Measurements from ENCODE around the gene SCGB1D2.

SCGB1D2 gene

GRCh38 chr11:62217191-62217748 is 24.8 kb upstream of the SCGB1D2 start:
- H3K4me1 ChIP-seq (ENCODE audit: control insufficient read depth, insufficient read depth, low read length, unreplicated experiment): no peaks in the 10 kb centered on the region
- no peak overlapping the region for H3K27ac ChIP-seq (ENCODE audit: low read depth, low read length)
- H3K27me3 ChIP-seq (ENCODE audit: insufficient read depth, low read length): peaks cover 21% of the 10 kb centered on the region
- H3K36me3 ChIP-seq (ENCODE audit: insufficient read depth, low read length): no peaks in the 10 kb centered on the region
- no peak overlapping the region for H2AFZ ChIP-seq (ENCODE audit: low read length, unreplicated experiment)
- H3K4me3 ChIP-seq (ENCODE audit: low read depth, low read length): no peak overlapping the region
- no peaks in the 10 kb centered on the region for H3K79me2 ChIP-seq (ENCODE audit: control insufficient read depth, insufficient read depth, low read length, unreplicated experiment)

- no peaks in the 10 kb centered on the region for H3K4me1 ChIP-seq (ENCODE audit: control insufficient read depth, insufficient read depth, low read length, unreplicated experiment)
- no peaks in the 10 kb centered on the region for H3K79me2 ChIP-seq (ENCODE audit: control insufficient read depth, insufficient read depth, low read length, unreplicated experiment)
- no peak overlapping the region for H2AFZ ChIP-seq (ENCODE audit: low read length, unreplicated experiment)
- H3K36me3 ChIP-seq (ENCODE audit: insufficient read depth, low read length): no peaks in the 10 kb centered on the region
- peaks cover 27% of the 10 kb centered on the region for H3K27me3 ChIP-seq (ENCODE audit: insufficient read depth, low read length)
- no peak overlapping the region for H3K4me3 ChIP-seq (ENCODE audit: low read depth, low read length)
- H3K27ac ChIP-seq (ENCODE audit: low read depth, low read length): no peak overlapping the region
Observed at GRCh38 chr11:62221498-62221897, 20.5 kb upstream of the SCGB1D2 start.

- Histone ChIP-seq H2AFZ (ENCODE audit: low read length, unreplicated experiment) (no peak overlapping the region), H3K36me3 (ENCODE audit: insufficient read depth, low read length) (no peaks in the 10 kb centered on the region), H3K27ac (ENCODE audit: low read depth, low read length) (no peak overlapping the region), H3K27me3 (ENCODE audit: insufficient read depth, low read length) (peaks cover 39% of the 10 kb centered on the region), H3K79me2 (ENCODE audit: control insufficient read depth, insufficient read depth, low read length, unreplicated experiment) (no peaks in the 10 kb centered on the region), H3K4me3 (ENCODE audit: low read depth, low read length) (no peak overlapping the region), H3K4me1 (ENCODE audit: control insufficient read depth, insufficient read depth, low read length, unreplicated experiment) (no peaks in the 10 kb centered on the region)
Observed at GRCh38 chr11:62223095-62223494, 18.9 kb upstream of the SCGB1D2 start.

- Histone ChIP-seq H3K27me3 (ENCODE audit: insufficient read depth, low read length) (peaks cover 91% of the 10 kb centered on the region), H3K27ac (ENCODE audit: low read depth, low read length) (no peak overlapping the region), H2AFZ (ENCODE audit: low read length, unreplicated experiment) (no peak overlapping the region), H3K4me3 (ENCODE audit: low read depth, low read length) (no peak overlapping the region), H3K4me1 (ENCODE audit: control insufficient read depth, insufficient read depth, low read length, unreplicated experiment) (no peaks in the 10 kb centered on the region), H3K79me2 (ENCODE audit: control insufficient read depth, insufficient read depth, low read length, unreplicated experiment) (no peaks in the 10 kb centered on the region), H3K36me3 (ENCODE audit: insufficient read depth, low read length) (no peaks in the 10 kb centered on the region)
Observed at GRCh38 chr11:62233730-62234129, 8.3 kb upstream of the SCGB1D2 start.

- Histone ChIP-seq H3K4me3 (ENCODE audit: low read depth, low read length) (no peak overlapping the region), H3K36me3 (ENCODE audit: insufficient read depth, low read length) (no peaks in the 10 kb centered on the region), H3K27me3 (ENCODE audit: insufficient read depth, low read length) (peaks cover 83% of the 10 kb centered on the region), H2AFZ (ENCODE audit: low read length, unreplicated experiment) (no peak overlapping the region), H3K27ac (ENCODE audit: low read depth, low read length) (no peak overlapping the region), H3K4me1 (ENCODE audit: control insufficient read depth, insufficient read depth, low read length, unreplicated experiment) (no peaks in the 10 kb centered on the region), H3K79me2 (ENCODE audit: control insufficient read depth, insufficient read depth, low read length, unreplicated experiment) (no peaks in the 10 kb centered on the region)
Observed at GRCh38 chr11:62236187-62236586, 5.9 kb upstream of the SCGB1D2 start.

- H3K27me3 ChIP-seq (ENCODE audit: insufficient read depth, low read length): peaks cover 87% of the 10 kb centered on the region
- no peak overlapping the region for H2AFZ ChIP-seq (ENCODE audit: low read length, unreplicated experiment)
- no peaks in the 10 kb centered on the region for H3K79me2 ChIP-seq (ENCODE audit: control insufficient read depth, insufficient read depth, low read length, unreplicated experiment)
- no peak overlapping the region for H3K27ac ChIP-seq (ENCODE audit: low read depth, low read length)
- H3K4me3 ChIP-seq (ENCODE audit: low read depth, low read length): no peak overlapping the region
- no peaks in the 10 kb centered on the region for H3K4me1 ChIP-seq (ENCODE audit: control insufficient read depth, insufficient read depth, low read length, unreplicated experiment)
- no peaks in the 10 kb centered on the region for H3K36me3 ChIP-seq (ENCODE audit: insufficient read depth, low read length)
Observed at GRCh38 chr11:62237499-62237898, 4.5 kb upstream of the SCGB1D2 start.

- Histone ChIP-seq H3K36me3 (ENCODE audit: insufficient read depth, low read length) (no peaks in the 10 kb centered on the region), H3K27me3 (ENCODE audit: insufficient read depth, low read length) (peaks cover 87% of the 10 kb centered on the region), H2AFZ (ENCODE audit: low read length, unreplicated experiment) (no peak overlapping the region), H3K4me1 (ENCODE audit: control insufficient read depth, insufficient read depth, low read length, unreplicated experiment) (no peaks in the 10 kb centered on the region), H3K27ac (ENCODE audit: low read depth, low read length) (no peak overlapping the region), H3K4me3 (ENCODE audit: low read depth, low read length) (no peak overlapping the region), H3K79me2 (ENCODE audit: control insufficient read depth, insufficient read depth, low read length, unreplicated experiment) (no peaks in the 10 kb centered on the region)
Observed at GRCh38 chr11:62238151-62238550, 3.9 kb upstream of the SCGB1D2 start.

- Histone ChIP-seq H2AFZ (ENCODE audit: low read length, unreplicated experiment) (no peak overlapping the region), H3K79me2 (ENCODE audit: control insufficient read depth, insufficient read depth, low read length, unreplicated experiment) (no peaks in the 10 kb centered on the region), H3K27ac (ENCODE audit: low read depth, low read length) (no peak overlapping the region), H3K4me3 (ENCODE audit: low read depth, low read length) (no peak overlapping the region), H3K36me3 (ENCODE audit: insufficient read depth, low read length) (no peaks in the 10 kb centered on the region), H3K27me3 (ENCODE audit: insufficient read depth, low read length) (peaks cover 78% of the 10 kb centered on the region), H3K4me1 (ENCODE audit: control insufficient read depth, insufficient read depth, low read length, unreplicated experiment) (no peaks in the 10 kb centered on the region)
Observed at GRCh38 chr11:62241095-62241494, 944 bp upstream of the SCGB1D2 start.

- Histone ChIP-seq H3K4me3 (ENCODE audit: low read depth, low read length) (no peak overlapping the region), H3K79me2 (ENCODE audit: control insufficient read depth, insufficient read depth, low read length, unreplicated experiment) (no peaks in the 10 kb centered on the region), H2AFZ (ENCODE audit: low read length, unreplicated experiment) (no peak overlapping the region), H3K36me3 (ENCODE audit: insufficient read depth, low read length) (no peaks in the 10 kb centered on the region), H3K27me3 (ENCODE audit: insufficient read depth, low read length) (peaks cover 82% of the 10 kb centered on the region), H3K27ac (ENCODE audit: low read depth, low read length) (no peak overlapping the region), H3K4me1 (ENCODE audit: control insufficient read depth, insufficient read depth, low read length, unreplicated experiment) (no peaks in the 10 kb centered on the region)
Observed at GRCh38 chr11:62245271-62245753, 3.3 kb downstream of the SCGB1D2 start.

- peaks cover 6% of the 10 kb centered on the region for H3K4me1 ChIP-seq (ENCODE audit: control insufficient read depth, insufficient read depth, low read length, unreplicated experiment)
- no peaks in the 10 kb centered on the region for H3K36me3 ChIP-seq (ENCODE audit: insufficient read depth, low read length)
- H3K27ac ChIP-seq (ENCODE audit: low read depth, low read length): no peak overlapping the region
- peaks cover 57% of the 10 kb centered on the region for H3K27me3 ChIP-seq (ENCODE audit: insufficient read depth, low read length)
- H3K79me2 ChIP-seq (ENCODE audit: control insufficient read depth, insufficient read depth, low read length, unreplicated experiment): no peaks in the 10 kb centered on the region
- no peak overlapping the region for H3K4me3 ChIP-seq (ENCODE audit: low read depth, low read length)
- H2AFZ ChIP-seq (ENCODE audit: low read length, unreplicated experiment): no peak overlapping the region
Observed at GRCh38 chr11:62251698-62252097, 9.7 kb downstream of the SCGB1D2 start.

- no peak overlapping the region for H3K27ac ChIP-seq (ENCODE audit: low read depth, low read length)
- no peak overlapping the region for H3K4me3 ChIP-seq (ENCODE audit: low read depth, low read length)
- H3K27me3 ChIP-seq (ENCODE audit: insufficient read depth, low read length): peaks cover 52% of the 10 kb centered on the region
- no peaks in the 10 kb centered on the region for H3K36me3 ChIP-seq (ENCODE audit: insufficient read depth, low read length)
- no peaks in the 10 kb centered on the region for H3K79me2 ChIP-seq (ENCODE audit: control insufficient read depth, insufficient read depth, low read length, unreplicated experiment)
- H2AFZ ChIP-seq (ENCODE audit: low read length, unreplicated experiment): no peak overlapping the region
- H3K4me1 ChIP-seq (ENCODE audit: control insufficient read depth, insufficient read depth, low read length, unreplicated experiment): peaks cover 6% of the 10 kb centered on the region
Observed at GRCh38 chr11:62253999-62254542, 12.0 kb downstream of the SCGB1D2 start.
